ENCODE results near the gene CACNA1A.

DNA sequence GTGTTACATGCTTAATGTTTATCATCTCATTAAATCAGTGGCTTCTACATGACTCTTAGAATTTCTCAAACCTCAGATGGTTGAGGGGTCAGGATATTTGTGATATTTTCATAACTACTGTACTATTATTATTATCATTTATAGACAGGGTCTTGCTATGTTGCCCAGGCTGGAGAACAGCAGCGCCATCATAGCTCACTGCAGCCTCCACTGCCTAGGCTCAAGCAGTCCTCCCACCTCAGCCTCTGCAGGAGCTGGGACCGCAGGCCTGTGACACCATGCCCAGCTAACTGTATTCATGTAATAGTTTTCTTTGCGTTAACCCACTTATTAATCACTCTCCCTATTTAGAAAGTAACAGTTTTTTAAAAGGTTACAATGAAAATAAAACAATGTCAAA, 346.6 kb downstream of the CACNA1A start:
- TF ChIP-seq POLR2A (IDR thresholded peaks at IDR 0.05) (no peak), POLR2AphosphoS5 (IDR thresholded peaks at IDR 0.05; ENCODE audit: insufficient read depth in 1 of 2, low read depth in 1 of 2) (no peak)
- TF ChIP-seq, protein P1, sequence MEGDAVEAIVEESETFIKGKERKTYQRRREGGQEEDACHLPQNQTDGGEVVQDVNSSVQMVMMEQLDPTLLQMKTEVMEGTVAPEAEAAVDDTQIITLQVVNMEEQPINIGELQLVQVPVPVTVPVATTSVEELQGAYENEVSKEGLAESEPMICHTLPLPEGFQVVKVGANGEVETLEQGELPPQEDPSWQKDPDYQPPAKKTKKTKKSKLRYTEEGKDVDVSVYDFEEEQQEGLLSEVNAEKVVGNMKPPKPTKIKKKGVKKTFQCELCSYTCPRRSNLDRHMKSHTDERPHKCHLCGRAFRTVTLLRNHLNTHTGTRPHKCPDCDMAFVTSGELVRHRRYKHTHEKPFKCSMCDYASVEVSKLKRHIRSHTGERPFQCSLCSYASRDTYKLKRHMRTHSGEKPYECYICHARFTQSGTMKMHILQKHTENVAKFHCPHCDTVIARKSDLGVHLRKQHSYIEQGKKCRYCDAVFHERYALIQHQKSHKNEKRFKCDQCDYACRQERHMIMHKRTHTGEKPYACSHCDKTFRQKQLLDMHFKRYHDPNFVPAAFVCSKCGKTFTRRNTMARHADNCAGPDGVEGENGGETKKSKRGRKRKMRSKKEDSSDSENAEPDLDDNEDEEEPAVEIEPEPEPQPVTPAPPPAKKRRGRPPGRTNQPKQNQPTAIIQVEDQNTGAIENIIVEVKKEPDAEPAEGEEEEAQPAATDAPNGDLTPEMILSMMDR (IDR thresholded peaks at IDR 0.05) = no peak
